ENCODE data around the gene BICRA.

DNA sequence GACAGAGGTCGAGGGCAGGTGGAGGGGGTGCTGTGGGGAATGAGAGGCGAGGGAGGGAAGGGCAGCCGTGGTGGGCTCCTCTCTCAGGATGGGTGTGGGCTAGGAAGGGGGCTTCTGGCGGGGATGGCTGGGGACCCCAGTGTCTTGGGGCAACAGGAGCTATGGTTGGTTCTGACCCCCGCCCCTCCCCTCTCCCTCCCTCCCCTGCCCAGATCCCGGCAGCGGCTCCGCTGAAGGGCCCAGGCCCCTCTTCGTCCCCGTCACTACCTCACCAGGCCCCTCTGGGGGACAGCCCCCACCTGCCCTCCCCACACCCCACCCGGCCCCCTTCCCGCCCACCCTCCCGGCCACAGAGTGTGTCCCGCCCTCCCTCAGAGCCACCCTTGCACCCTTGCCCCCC, 85.0 kb downstream of the BICRA start:
- TF ChIP-seq EZH2 (IDR thresholded peaks at IDR 0.05; ENCODE audit: borderline replicate concordance, low read depth, low read length, poor library complexity, severe bottlenecking): no peak
- TF ChIP-seq, protein P1, sequence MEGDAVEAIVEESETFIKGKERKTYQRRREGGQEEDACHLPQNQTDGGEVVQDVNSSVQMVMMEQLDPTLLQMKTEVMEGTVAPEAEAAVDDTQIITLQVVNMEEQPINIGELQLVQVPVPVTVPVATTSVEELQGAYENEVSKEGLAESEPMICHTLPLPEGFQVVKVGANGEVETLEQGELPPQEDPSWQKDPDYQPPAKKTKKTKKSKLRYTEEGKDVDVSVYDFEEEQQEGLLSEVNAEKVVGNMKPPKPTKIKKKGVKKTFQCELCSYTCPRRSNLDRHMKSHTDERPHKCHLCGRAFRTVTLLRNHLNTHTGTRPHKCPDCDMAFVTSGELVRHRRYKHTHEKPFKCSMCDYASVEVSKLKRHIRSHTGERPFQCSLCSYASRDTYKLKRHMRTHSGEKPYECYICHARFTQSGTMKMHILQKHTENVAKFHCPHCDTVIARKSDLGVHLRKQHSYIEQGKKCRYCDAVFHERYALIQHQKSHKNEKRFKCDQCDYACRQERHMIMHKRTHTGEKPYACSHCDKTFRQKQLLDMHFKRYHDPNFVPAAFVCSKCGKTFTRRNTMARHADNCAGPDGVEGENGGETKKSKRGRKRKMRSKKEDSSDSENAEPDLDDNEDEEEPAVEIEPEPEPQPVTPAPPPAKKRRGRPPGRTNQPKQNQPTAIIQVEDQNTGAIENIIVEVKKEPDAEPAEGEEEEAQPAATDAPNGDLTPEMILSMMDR (conservative IDR thresholded peaks at IDR 0.05; ENCODE audit: low read depth, low read length): no peak
